Measurements from ENCODE around the gene QRICH1.

QRICH1 gene

GRCh38 chr3:49093853-49094767, at the start of gene QRICH1:
Gene QRICH1, minus strand, starts transcription at chr3:49094071. Its CDS starts 17,054 bp downstream, at chr3:49077017.
- DNase-seq (ENCODE audit: low read depth in 2 of 2): peak; percentile 94 to 97

- no peak for DNase-seq (ENCODE audit: low read depth in 2 of 2)
These were observed 46.2 kb upstream of the QRICH1 start for GRCh38 chr3:49140080-49140479.

GRCh38 chr3:49135499-49135898, 41.6 kb upstream of the QRICH1 start:
- no peak for DNase-seq (ENCODE audit: low read depth in 2 of 2)

- DNase-seq (ENCODE audit: low read depth in 2 of 2): no peak
These were observed 40.8 kb upstream of the QRICH1 start for GRCh38 chr3:49134471-49135265.

GRCh38 chr3:49133226-49133951, 39.5 kb upstream of the QRICH1 start:
- no peak for DNase-seq (ENCODE audit: low read depth in 2 of 2)

- DNase-seq (ENCODE audit: low read depth in 2 of 2): no peak
These were observed 38.8 kb upstream of the QRICH1 start, which contains the start of gene LAMB2 for GRCh38 chr3:49132437-49133225. Gene LAMB2, minus strand, starts transcription at chr3:49133050. Its CDS starts 183 bp downstream, at chr3:49132867.

- DNase-seq (ENCODE audit: low read depth in 2 of 2): no peak
These were observed 38.2 kb upstream of the QRICH1 start for GRCh38 chr3:49132073-49132436.

GRCh38 chr3:49131576-49131975, 37.7 kb upstream of the QRICH1 start:
- DNase-seq (ENCODE audit: low read depth in 2 of 2): no peak

- DNase-seq (ENCODE audit: low read depth in 2 of 2): no peak
These were observed 37.2 kb upstream of the QRICH1 start for GRCh38 chr3:49131040-49131439.

- no peak for DNase-seq (ENCODE audit: low read depth in 2 of 2)
These were observed 31.3 kb upstream of the QRICH1 start for GRCh38 chr3:49124991-49125670.

GRCh38 chr3:49124203-49124602, 30.3 kb upstream of the QRICH1 start:
- DNase-seq (ENCODE audit: low read depth in 2 of 2): no peak

GRCh38 chr3:49123687-49124086, 29.8 kb upstream of the QRICH1 start:
- DNase-seq (ENCODE audit: low read depth in 2 of 2): no peak

GRCh38 chr3:49122886-49123545, 29.1 kb upstream of the QRICH1 start:
- no peak for DNase-seq (ENCODE audit: low read depth in 2 of 2)

GRCh38 chr3:49122451-49122850, 28.6 kb upstream of the QRICH1 start:
- no peak for DNase-seq (ENCODE audit: low read depth in 2 of 2)

GRCh38 chr3:49122022-49122421, 28.2 kb upstream of the QRICH1 start:
- DNase-seq (ENCODE audit: low read depth in 2 of 2): no peak

- no peak for DNase-seq (ENCODE audit: low read depth in 2 of 2)
These were observed 27.4 kb upstream of the QRICH1 start for GRCh38 chr3:49121132-49121736.

GRCh38 chr3:49120438-49121131, 26.7 kb upstream of the QRICH1 start, which contains the start of gene USP19:
Gene USP19, minus strand, starts transcription at chr3:49120823. Its CDS starts 1,678 bp downstream, at chr3:49119145.
- DNase-seq (ENCODE audit: low read depth in 2 of 2): peak; percentile 87 to 95

GRCh38 chr3:49120096-49120437, 26.2 kb upstream of the QRICH1 start:
- DNase-seq (ENCODE audit: low read depth in 2 of 2): no peak

GRCh38 chr3:49119439-49119838, 25.6 kb upstream of the QRICH1 start:
- DNase-seq (ENCODE audit: low read depth in 2 of 2): no peak

Measured in stimulated activated CD4-positive, alpha-beta T cell treated with anti-CD3 and anti-CD28 coated beads, Interleukin-15, amount 100 ng/mL, for 48 hours (primary cell).